ENCODE results near the gene HLA-DPA1. TPM values are rescaled to one million over a fixed set of nuclear protein-coding genes. Genes with fewer than 3 reads are reported as not detected.

HLA-DPA1 gene
- total and polyA plus RNA-seq, 4 donors = 18.6 to 203 (median 98.3) TPM

Other genes with a start within 250 kb of the HLA-DPA1 start
- 10 to 100 TPM; 26.5 to 48.1 TPM for gene TAP2, start 234.9 kb downstream of the HLA-DPA1 start, total RNA-seq
- 10 to 100 TPM in 1 of 2 donors, 1 to 10 TPM in 1; 2.5 to 25.6 TPM for gene TAP2, start 234.9 kb downstream of the HLA-DPA1 start, polyA plus RNA-seq
- gene PSMB8, start 229.6 kb downstream of the HLA-DPA1 start, total RNA-seq = 10 to 100 TPM; 40.8 to 58.4 TPM
- 10 to 100 TPM; 59.6 to 69.7 TPM for gene PSMB8, start 229.6 kb downstream of the HLA-DPA1 start, polyA plus RNA-seq
- gene TAP1, start 219.9 kb downstream of the HLA-DPA1 start, total RNA-seq = 10 to 100 TPM; 39.4 to 42.1 TPM
- gene TAP1, start 219.9 kb downstream of the HLA-DPA1 start, polyA plus RNA-seq = 10 to 100 TPM; 14.4 to 48.3 TPM
- gene PSMB9, start 219.5 kb downstream of the HLA-DPA1 start, total RNA-seq = 10 to 100 TPM; 24.9 to 42.8 TPM
- gene PSMB9, start 219.5 kb downstream of the HLA-DPA1 start, polyA plus RNA-seq = 10 to 100 TPM; 27.9 to 38.8 TPM
- gene HLA-DMB, start 132.6 kb downstream of the HLA-DPA1 start, total RNA-seq = 10 to 100 TPM; 20.1 to 73.1 TPM
- 10 to 100 TPM in 1 of 2 donors, 1 to 10 TPM in 1; 3.6 to 35.7 TPM for gene HLA-DMB, start 132.6 kb downstream of the HLA-DPA1 start, polyA plus RNA-seq
- 100 to 1,000 TPM in 1 of 2 donors, 10 to 100 TPM in 1; 36.9 to 109 TPM for gene HLA-DMA, start 120.6 kb downstream of the HLA-DPA1 start, total RNA-seq
- 10 to 100 TPM in 1 of 2 donors, 1 to 10 TPM in 1; 9.8 to 33.3 TPM for gene HLA-DMA, start 120.6 kb downstream of the HLA-DPA1 start, polyA plus RNA-seq
- gene BRD2, start 105.1 kb downstream of the HLA-DPA1 start, total RNA-seq = 100 to 1,000 TPM; 166 to 181 TPM
- 100 to 1,000 TPM in 1 of 2 donors, 10 to 100 TPM in 1; 71.0 to 145 TPM for gene BRD2, start 105.1 kb downstream of the HLA-DPA1 start, polyA plus RNA-seq
- gene HLA-DOA, start 64.1 kb downstream of the HLA-DPA1 start, total RNA-seq = 10 to 100 TPM; 10.4 to 16.7 TPM
- 1 to 10 TPM in 1 of 2 donors, under 1 TPM in 1; 0.28 to 2.8 TPM for gene HLA-DOA, start 64.1 kb downstream of the HLA-DPA1 start, polyA plus RNA-seq
- 100 to 1,000 TPM in 1 of 2 donors, 10 to 100 TPM in 1; 98.9 to 215 TPM for gene HLA-DPB1, start 2.3 kb upstream of the HLA-DPA1 start, total RNA-seq
- 100 to 1,000 TPM in 1 of 2 donors, 10 to 100 TPM in 1; 45.4 to 113 TPM for gene HLA-DPB1, start 2.3 kb upstream of the HLA-DPA1 start, polyA plus RNA-seq
- gene COL11A2, start 118.8 kb upstream of the HLA-DPA1 start, total RNA-seq = 1 to 10 TPM; 1.6 to 1.7 TPM
- 1 to 10 TPM in 1 of 2 donors, under 1 TPM in 1; 0.13 to 3.6 TPM for gene COL11A2, start 118.8 kb upstream of the HLA-DPA1 start, polyA plus RNA-seq
- gene RXRB, start 127.0 kb upstream of the HLA-DPA1 start, total RNA-seq = 10 to 100 TPM; 51.6 to 55.4 TPM
- 100 to 1,000 TPM in 1 of 2 donors, 10 to 100 TPM in 1; 14.1 to 120 TPM for gene RXRB, start 127.0 kb upstream of the HLA-DPA1 start, polyA plus RNA-seq
- gene SLC39A7, start 127.2 kb upstream of the HLA-DPA1 start, total RNA-seq = 10 to 100 TPM; 86.9 to 90.3 TPM
- gene SLC39A7, start 127.2 kb upstream of the HLA-DPA1 start, polyA plus RNA-seq = 100 to 1,000 TPM in 1 of 2 donors, 10 to 100 TPM in 1; 59.7 to 102 TPM
- 1 to 10 TPM; 2.7 to 4.4 TPM for gene HSD17B8, start 131.0 kb upstream of the HLA-DPA1 start, total RNA-seq
- gene HSD17B8, start 131.0 kb upstream of the HLA-DPA1 start, polyA plus RNA-seq = 1 to 10 TPM; 4.4 to 8.8 TPM
- 10 to 100 TPM; 34.1 to 38.1 TPM for gene RING1, start 134.9 kb upstream of the HLA-DPA1 start, total RNA-seq
- gene RING1, start 134.9 kb upstream of the HLA-DPA1 start, polyA plus RNA-seq = 10 to 100 TPM; 26.4 to 64.0 TPM
- 10 to 100 TPM; 32.1 to 51.4 TPM for gene VPS52, start 198.2 kb upstream of the HLA-DPA1 start, total RNA-seq
- 10 to 100 TPM; 16.0 to 66.6 TPM for gene VPS52, start 198.2 kb upstream of the HLA-DPA1 start, polyA plus RNA-seq
- gene RPS18, start 198.4 kb upstream of the HLA-DPA1 start, total RNA-seq = 1,000 to 10,000 TPM; 1,497 to 1,720 TPM
- gene RPS18, start 198.4 kb upstream of the HLA-DPA1 start, polyA plus RNA-seq = 1,000 to 10,000 TPM; 4,066 to 5,431 TPM
- gene B3GALT4, start 203.5 kb upstream of the HLA-DPA1 start, total RNA-seq = 10 to 100 TPM; 12.7 to 14.3 TPM
- 10 to 100 TPM in 1 of 2 donors, 1 to 10 TPM in 1; 8.3 to 17.0 TPM for gene B3GALT4, start 203.5 kb upstream of the HLA-DPA1 start, polyA plus RNA-seq
- 10 to 100 TPM; 40.6 TPM for gene WDR46, start 215.6 kb upstream of the HLA-DPA1 start, total RNA-seq
- 100 to 1,000 TPM in 1 of 2 donors, 10 to 100 TPM in 1; 24.5 to 143 TPM for gene WDR46, start 215.6 kb upstream of the HLA-DPA1 start, polyA plus RNA-seq
- gene PFDN6, start 216.0 kb upstream of the HLA-DPA1 start, total RNA-seq = 10 to 100 TPM; 19.8 to 23.7 TPM
- 100 to 1,000 TPM in 1 of 2 donors, 10 to 100 TPM in 1; 71.4 to 114 TPM for gene PFDN6, start 216.0 kb upstream of the HLA-DPA1 start, polyA plus RNA-seq
- gene RGL2, start 225.3 kb upstream of the HLA-DPA1 start, total RNA-seq = 100 to 1,000 TPM in 1 of 2 donors, 10 to 100 TPM in 1; 71.5 to 107 TPM
- 100 to 1,000 TPM in 1 of 2 donors, 10 to 100 TPM in 1; 20.3 to 178 TPM for gene RGL2, start 225.3 kb upstream of the HLA-DPA1 start, polyA plus RNA-seq
- gene TAPBP, start 240.4 kb upstream of the HLA-DPA1 start, total RNA-seq = 100 to 1,000 TPM in 1 of 2 donors, 10 to 100 TPM in 1; 73.9 to 113 TPM
- gene TAPBP, start 240.4 kb upstream of the HLA-DPA1 start, polyA plus RNA-seq = 10 to 100 TPM; 12.5 to 34.7 TPM
- 10 to 100 TPM; 21.3 TPM for gene ZBTB22, start 244.1 kb upstream of the HLA-DPA1 start, total RNA-seq
- 10 to 100 TPM in 1 of 2 donors, 1 to 10 TPM in 1; 6.4 to 15.1 TPM for gene ZBTB22, start 244.1 kb upstream of the HLA-DPA1 start, polyA plus RNA-seq
- gene DAXX, start 249.3 kb upstream of the HLA-DPA1 start, total RNA-seq = 10 to 100 TPM; 36.6 to 40.7 TPM
- 10 to 100 TPM; 21.5 to 31.5 TPM for gene DAXX, start 249.3 kb upstream of the HLA-DPA1 start, polyA plus RNA-seq

Measured in aorta (tissue), 4 donors.